K562 (cell line): ENCODE measurements around the gene CENPV. TPM values are rescaled to one million over a fixed set of nuclear protein-coding genes. Genes with fewer than 3 reads are reported as not detected.

ENCODE experiments used
- ADNP ChIP-seq: fragments of 200-800 bp; sonication (Bioruptor generic); IDR thresholded peaks from 2 replicates; pipeline ENCODE4 v1.6.1; 2016; ENCODE audit warnings: missing genetic modification characterization, missing compliant biosample characterization
- CAMTA2 ChIP-seq: fragments of 250-450 bp; sonication (Bioruptor Pico); conservative IDR thresholded peaks from 2 replicates; pipeline ENCODE4 v1.5.1; 2022
- ETV1 ChIP-seq: fragments of 450-650 bp; conservative IDR thresholded peaks from 2 replicates; pipeline ENCODE4 v1.6.1; 2016; ENCODE audit warnings: missing genetic modification characterization, control low read depth, low read depth, missing compliant biosample characterization
- HMG20A ChIP-seq: fragments of 450-650 bp; formaldehyde crosslinking; conservative IDR thresholded peaks from 2 replicates; pipeline ENCODE4 v1.4.0; 2020; ENCODE audit warnings: mild to moderate bottlenecking, mixed read lengths
- MEF2D ChIP-seq: conservative IDR thresholded peaks from 2 replicates; pipeline ENCODE4 v1.6.1; 2016; ENCODE audit warnings: low read depth, missing genetic modification characterization, missing compliant biosample characterization
- NELFE ChIP-seq: IDR thresholded peaks from 2 replicates; pipeline ENCODE4 v1.6.1; 2011; ENCODE audit warnings: mild to moderate bottlenecking; ENCODE audit not compliant: insufficient read depth, insufficient read length
- PTBP1 ChIP-seq: fragments of 200-400 bp; formaldehyde crosslinking; IDR thresholded peaks from 2 replicates; pipeline ENCODE4 v1.6.1; 2017; ENCODE audit warnings: low read depth, low read length
- RUNX1 ChIP-seq: sonication (generic); IDR thresholded peaks from 2 replicates; pipeline ENCODE4 v1.6.1; 2016; ENCODE audit warnings: antibody characterized with exemption, low read depth
- SMAD3 ChIP-seq: fragments of 450-650 bp; formaldehyde crosslinking; conservative IDR thresholded peaks from 2 replicates; pipeline ENCODE4 v1.4.0; 2020; ENCODE audit warnings: mild to moderate bottlenecking
- SMARCB1 ChIP-seq: IDR thresholded peaks from 2 replicates; pipeline ENCODE4 v1.6.1; 2011; ENCODE audit warnings: improper control_type of control experiment, low read depth; ENCODE audit not compliant: insufficient read length
- SNAPC5 ChIP-seq: fragments of 250-450 bp; sonication (Bioruptor Pico); IDR thresholded peaks from 2 replicates; pipeline ENCODE4 v1.8.0; 2021; ENCODE audit warnings: moderate library complexity, mild to moderate bottlenecking, inconsistent platforms
- SNRNP70 ChIP-seq: fragments of 200-400 bp; formaldehyde crosslinking; optimal IDR thresholded peaks from 2 replicates; pipeline ENCODE3; 2017; ENCODE audit warnings: low read depth, low read length
- TBP ChIP-seq: optimal IDR thresholded peaks from 2 replicates; pipeline ENCODE3; 2011; ENCODE audit warnings: low read depth, low read length, improper control_type of control experiment
- ZC3H4 ChIP-seq: sonication (generic); formaldehyde crosslinking; IDR thresholded peaks from 2 replicates; pipeline ENCODE4 v1.9.0; 2021; ENCODE audit warnings: missing genetic modification reagents, borderline replicate concordance
- ZNF239 ChIP-seq: fragments of 250-450 bp; sonication (Bioruptor Pico); IDR thresholded peaks from 2 replicates; pipeline ENCODE4 v1.4.0; 2020; ENCODE audit warnings: mild to moderate bottlenecking
- ZNF24 ChIP-seq: fragments of 450-650 bp; IDR thresholded peaks from 2 replicates; pipeline ENCODE4 v1.6.1; 2016
- ZNF511 ChIP-seq: sonication (generic); formaldehyde crosslinking; IDR thresholded peaks from 2 replicates; pipeline ENCODE4 v1.8.0; 2022; ENCODE audit warnings: mild to moderate bottlenecking, missing genetic modification reagents
- ZNF592 ChIP-seq: fragments of 450-650 bp; IDR thresholded peaks from 2 replicates; pipeline ENCODE4 v1.6.1; 2017; ENCODE audit warnings: antibody characterized with exemption, mild to moderate bottlenecking
- ZSCAN32 ChIP-seq: fragments of 450-650 bp; formaldehyde crosslinking; IDR thresholded peaks from 2 replicates; pipeline ENCODE4 v1.4.0; 2020; ENCODE audit warnings: mild to moderate bottlenecking, moderate library complexity
- polyA plus RNA-seq, 8 experiments: library from polyadenylated mRNA; depleted of rRNA in 4 of 8; stranded (reverse) in 5 of 8; unstranded in 3 of 8; fragments of >200 nt; fragmentation: Nextera tagmentation in 2 of 8; fragmentation: Illumina TruSeq in 1 of 8; extraction: Ambion mirVana in 2 of 8; extraction: Trizol in 1 of 8; gene quantifications; 2 replicates each; pipeline versions ENCODE4 v1.2.1 to v1.2.3, GENCODE V29; 2011 to 2014; ENCODE audit warnings: inconsistent platforms in 1 of 8, missing spikeins in 1 of 8
- total RNA-seq, 7 experiments: library from RNA; depleted of rRNA in 6 of 7; stranded (reverse); fragments of >200 nt in 6 of 7; fragmentation: Illumina TruSeq in 2 of 7; extraction: Trizol in 2 of 7; gene quantifications; 2 replicates each; pipeline versions ENCODE4 v1.2.1 to v1.2.3, GENCODE V29; 2011 to 2021; ENCODE audit warnings: low replicate concordance in 1 of 7
- TF ChIP-seq, protein P1 (sequence below): fragments of 250-450 bp; sonication (Bioruptor Pico); IDR thresholded peaks from 2 replicates; pipeline ENCODE4 v1.8.0; 2021; ENCODE audit warnings: mild to moderate bottlenecking, moderate library complexity
- TF ChIP-seq, protein P2 (sequence below), 2 experiments: IDR thresholded peaks; 2 replicates each; pipeline ENCODE4 v1.6.1; 2012; ENCODE audit warnings: improper control_type of control experiment in 2 of 2, low read depth in 2 of 2, low read length in 2 of 2, borderline replicate concordance in 1 of 2

Gene CENPV
- total and polyA plus RNA-seq, 9 of the 15 experiments (the other 6 are each of a cell fraction or from before 2014, with no cell fraction given), result 17.8 to 131 (median 89.3) TPM

DNA sequence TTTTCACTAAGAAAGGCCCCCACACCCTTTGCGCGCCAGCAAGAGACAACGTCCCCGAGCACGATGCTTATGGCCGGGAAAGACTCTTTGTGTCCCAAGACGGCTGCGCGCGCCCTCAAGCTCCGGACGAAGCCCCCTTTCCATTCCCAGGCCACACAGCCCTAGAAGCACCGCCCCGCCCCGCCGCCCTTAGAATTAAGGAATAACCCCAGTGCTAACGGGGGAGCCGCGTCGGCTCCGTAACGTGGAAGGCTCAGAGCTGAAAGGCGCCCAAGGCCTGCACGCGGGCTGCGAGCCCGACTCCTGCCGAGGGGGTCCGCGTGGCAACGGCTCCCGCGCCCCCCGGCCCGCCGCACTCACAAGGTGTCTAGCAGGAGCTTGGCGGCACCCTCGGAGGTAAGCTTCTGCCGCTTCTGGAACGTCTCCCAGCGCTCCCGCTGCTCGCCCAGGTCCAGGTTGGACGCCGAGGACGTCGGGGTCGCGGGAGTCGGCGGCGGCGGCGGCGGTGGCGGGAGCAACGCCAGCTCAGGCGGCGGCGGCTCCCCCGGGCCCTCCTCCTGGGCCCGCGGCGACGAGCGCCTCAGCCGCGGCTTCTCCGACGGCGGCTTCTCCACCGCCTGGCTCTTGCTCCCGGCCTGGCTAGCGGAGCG, 477 bp downstream of the CENPV start (continued):
- TF ChIP-seq, protein P1, sequence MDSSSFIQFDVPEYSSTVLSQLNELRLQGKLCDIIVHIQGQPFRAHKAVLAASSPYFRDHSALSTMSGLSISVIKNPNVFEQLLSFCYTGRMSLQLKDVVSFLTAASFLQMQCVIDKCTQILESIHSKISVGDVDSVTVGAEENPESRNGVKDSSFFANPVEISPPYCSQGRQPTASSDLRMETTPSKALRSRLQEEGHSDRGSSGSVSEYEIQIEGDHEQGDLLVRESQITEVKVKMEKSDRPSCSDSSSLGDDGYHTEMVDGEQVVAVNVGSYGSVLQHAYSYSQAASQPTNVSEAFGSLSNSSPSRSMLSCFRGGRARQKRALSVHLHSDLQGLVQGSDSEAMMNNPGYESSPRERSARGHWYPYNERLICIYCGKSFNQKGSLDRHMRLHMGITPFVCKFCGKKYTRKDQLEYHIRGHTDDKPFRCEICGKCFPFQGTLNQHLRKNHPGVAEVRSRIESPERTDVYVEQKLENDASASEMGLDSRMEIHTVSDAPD (CRISPR knock-in tag), result no peak
- no peak for TF ChIP-seq HMG20A (CRISPR knock-in tag)
- no peak for TF ChIP-seq ETV1
- TF ChIP-seq ZNF239 (CRISPR knock-in tag), result no peak
- TF ChIP-seq, protein P2, sequence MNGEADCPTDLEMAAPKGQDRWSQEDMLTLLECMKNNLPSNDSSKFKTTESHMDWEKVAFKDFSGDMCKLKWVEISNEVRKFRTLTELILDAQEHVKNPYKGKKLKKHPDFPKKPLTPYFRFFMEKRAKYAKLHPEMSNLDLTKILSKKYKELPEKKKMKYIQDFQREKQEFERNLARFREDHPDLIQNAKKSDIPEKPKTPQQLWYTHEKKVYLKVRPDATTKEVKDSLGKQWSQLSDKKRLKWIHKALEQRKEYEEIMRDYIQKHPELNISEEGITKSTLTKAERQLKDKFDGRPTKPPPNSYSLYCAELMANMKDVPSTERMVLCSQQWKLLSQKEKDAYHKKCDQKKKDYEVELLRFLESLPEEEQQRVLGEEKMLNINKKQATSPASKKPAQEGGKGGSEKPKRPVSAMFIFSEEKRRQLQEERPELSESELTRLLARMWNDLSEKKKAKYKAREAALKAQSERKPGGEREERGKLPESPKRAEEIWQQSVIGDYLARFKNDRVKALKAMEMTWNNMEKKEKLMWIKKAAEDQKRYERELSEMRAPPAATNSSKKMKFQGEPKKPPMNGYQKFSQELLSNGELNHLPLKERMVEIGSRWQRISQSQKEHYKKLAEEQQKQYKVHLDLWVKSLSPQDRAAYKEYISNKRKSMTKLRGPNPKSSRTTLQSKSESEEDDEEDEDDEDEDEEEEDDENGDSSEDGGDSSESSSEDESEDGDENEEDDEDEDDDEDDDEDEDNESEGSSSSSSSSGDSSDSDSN (IDR thresholded peaks at IDR 0.05; ENCODE audit: borderline replicate concordance in 1 of 2, low read depth in 2 of 2, low read length in 2 of 2), result 0 out of 4 replicates have a peak, but pooled peaks of 1 of the 2 experiments have one; percentile 65
- TF ChIP-seq ZC3H4 (CRISPR knock-in tag), result no peak
- TF ChIP-seq RUNX1, result no peak
- TF ChIP-seq CAMTA2 (CRISPR knock-in tag), result no peak
- peak; percentile 52; the same call in 1 of the 2 replicates for TF ChIP-seq ZNF592
- no peak for TF ChIP-seq ZSCAN32 (CRISPR knock-in tag)
- no peak for TF ChIP-seq SMARCB1
- TF ChIP-seq MEF2D, result no peak
- TF ChIP-seq NELFE, result no peak
- TF ChIP-seq SNAPC5 (CRISPR knock-in tag), result no peak
- no peak for TF ChIP-seq ADNP (tag)
- TF ChIP-seq TBP, result no peak
- peak; percentile 21; the same call in 1 of the 2 replicates for TF ChIP-seq ZNF511
- TF ChIP-seq SNRNP70, result no peak
- no peak for TF ChIP-seq PTBP1
- no peak for TF ChIP-seq SMAD3
- TF ChIP-seq ZNF24, result no peak
